Endodermal cell (in vitro differentiated cells): ENCODE results near the gene RIF1. TPM values are rescaled to one million over a fixed set of nuclear protein-coding genes. Genes with fewer than 3 reads are reported as not detected.

ENCODE experiments used
- DNase-seq: peaks from one replicate; pipeline ENCODE4 v3.0.0-alpha.2; 2017
- H3K27ac ChIP-seq: 2 replicates; pipeline ENCODE4 v1.5.1; 2013; ENCODE audit warnings: mild to moderate bottlenecking, low read depth, low read length, moderate library complexity
- H3K27me3 ChIP-seq: 2 replicates; pipeline ENCODE4 v1.6.1; 2013; ENCODE audit warnings: mild to moderate bottlenecking, low read length, moderate library complexity; ENCODE audit not compliant: insufficient read depth, control insufficient read depth, poor library complexity, severe bottlenecking
- H3K36me3 ChIP-seq: 2 replicates; pipeline ENCODE4 v1.7.0; 2013; ENCODE audit warnings: mild to moderate bottlenecking, low read length, moderate library complexity; ENCODE audit not compliant: control insufficient read depth, insufficient read depth
- H3K4me1 ChIP-seq: one replicate; pipeline ENCODE4 v1.7.0; 2013; ENCODE audit warnings: low read length; ENCODE audit not compliant: control insufficient read depth, insufficient read depth
- H3K4me3 ChIP-seq: 2 replicates; pipeline ENCODE4 v1.5.1; 2013; ENCODE audit warnings: mild to moderate bottlenecking, low read length, moderate library complexity
- H3K9ac ChIP-seq: 2 replicates; pipeline ENCODE4 v1.6.1; 2013; ENCODE audit warnings: mild to moderate bottlenecking, low read length, moderate library complexity; ENCODE audit not compliant: poor library complexity, severe bottlenecking; ENCODE audit errors: extremely low read depth
- H3K9me3 ChIP-seq: 2 replicates; pipeline ENCODE4 v1.6.1; 2013; ENCODE audit warnings: mild to moderate bottlenecking, low read length, moderate library complexity; ENCODE audit not compliant: control insufficient read depth
- H3K27ac Mint-ChIP-seq: 2 replicates; pipeline ENCODE4 v1.8.0; 2020; ENCODE audit warnings: mixed read lengths
- H3K27me3 Mint-ChIP-seq: 2 replicates; pipeline ENCODE4 v1.8.0; 2021; ENCODE audit warnings: mild to moderate bottlenecking, mixed read lengths; ENCODE audit not compliant: insufficient read depth
- H3K36me3 Mint-ChIP-seq: 2 replicates; pipeline ENCODE4 v1.8.0; 2020; ENCODE audit warnings: low read depth, mixed read lengths
- H3K4me1 Mint-ChIP-seq: 2 replicates; pipeline ENCODE4 v1.8.0; 2020; ENCODE audit warnings: mixed read lengths
- H3K4me3 Mint-ChIP-seq: 2 replicates; pipeline ENCODE4 v1.8.0; 2020; ENCODE audit warnings: mild to moderate bottlenecking, moderate library complexity, mixed read lengths
- H3K9me3 Mint-ChIP-seq: 2 replicates; pipeline ENCODE4 v1.8.0; 2020; ENCODE audit warnings: mild to moderate bottlenecking, mixed read lengths
- CTCF ChIP-seq: fragments of 200-600 bp; sonication (generic); conservative IDR thresholded peaks from 2 replicates; pipeline ENCODE4 v1.5.0; 2021; ENCODE audit warnings: antibody characterized with exemption, mild to moderate bottlenecking
- WGBS, 2 experiments: methylation state at CpG; one replicate each; pipeline versions ENCODE4 v1.1.5 to v1.1.7; 2013; ENCODE audit warnings: missing lambda C conversion rate in 2 of 2, mixed read lengths in 1 of 2; ENCODE audit not compliant: insufficient coverage in 1 of 2, insufficient read length in 1 of 2; 5-methylcytosine and 5-hydroxymethylcytosine counted together
- total RNA-seq, 2 donors: library from RNA; stranded (reverse); fragmentation: NEBNext Ultra II Directional in 1 of 2; extraction: Animal tissue kit (Norgen Biotek cat#: 25700) in 1 of 2; gene quantifications; 2 replicates in 1 of 2; 3 replicates in 1 of 2; pipeline ENCODE4 v1.2.1, GENCODE V29; 2021

The RIF1 gene
- total RNA-seq, 2 donors from 2014 or later = 64.3 to 66.7 TPM

DNA sequence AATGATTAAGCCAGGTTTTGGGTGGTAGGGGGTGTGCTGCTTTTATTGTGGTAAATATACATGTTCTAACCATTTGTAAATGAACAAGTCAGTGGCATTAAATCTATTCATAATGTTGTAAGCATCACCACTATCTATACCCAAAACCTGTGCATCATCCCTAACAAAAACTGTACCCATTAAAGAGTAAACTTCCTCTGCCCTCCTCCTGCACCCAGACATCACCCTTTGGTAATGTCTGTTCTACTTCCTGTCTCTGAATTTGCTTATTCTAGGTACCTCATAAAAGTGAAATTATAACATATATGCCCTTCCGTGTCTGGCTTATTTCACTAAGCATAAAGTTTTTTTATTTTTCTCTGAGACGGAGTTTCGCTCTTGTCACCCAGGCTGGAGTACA is 14.1 kb downstream of the RIF1 start:
- Mint-ChIP-seq H3K4me3 (no peak overlapping the region), H3K9me3 (no peaks in the 10 kb centered on the region), H3K27me3 (no peaks in the 10 kb centered on the region), H3K36me3 (peaks cover 72% of the 10 kb centered on the region), H3K27ac (no peak overlapping the region), H3K4me1 (no peaks in the 10 kb centered on the region)
- no peak overlapping the region for H3K4me3 ChIP-seq
- H3K36me3 ChIP-seq = peaks cover 84% of the 10 kb centered on the region
- no peak for TF ChIP-seq CTCF
- no peaks in the 10 kb centered on the region for H3K27me3 ChIP-seq
- no peak overlapping the region for H3K27ac ChIP-seq
- H3K4me1 ChIP-seq = no peaks in the 10 kb centered on the region
- 85 to 95% methylated on average over 3 of the region's 3 CpGs for WGBS, 2 experiments
- H3K9ac ChIP-seq = no peak overlapping the region
- H3K9me3 ChIP-seq = no peaks in the 10 kb centered on the region
- no peak for DNase-seq

DNA sequence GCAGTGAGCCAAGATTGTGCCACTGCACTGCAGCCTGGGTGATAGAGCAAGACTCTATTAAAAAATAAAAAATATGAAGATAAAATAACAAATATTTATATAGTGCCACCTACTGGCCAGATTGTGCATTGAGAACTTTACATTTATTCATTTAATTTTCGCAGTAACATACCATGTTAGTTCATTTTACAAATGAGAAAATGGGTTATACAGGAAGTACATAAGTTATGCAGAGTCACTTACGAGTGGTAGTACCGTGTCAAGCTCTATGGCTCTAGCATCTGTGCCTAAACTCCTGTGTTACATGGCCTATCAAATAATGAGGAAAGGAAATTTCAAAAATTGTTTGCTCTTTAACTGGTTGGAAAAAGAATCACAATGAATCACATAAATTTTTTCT is 27.9 kb downstream of the RIF1 start:
- Mint-ChIP-seq H3K9me3 (no peaks in the 10 kb centered on the region), H3K27ac (no peak overlapping the region), H3K4me1 (no peaks in the 10 kb centered on the region), H3K36me3 (peaks cover 74% of the 10 kb centered on the region), H3K4me3 (no peak overlapping the region), H3K27me3 (no peaks in the 10 kb centered on the region)
- no peaks in the 10 kb centered on the region for H3K27me3 ChIP-seq
- TF ChIP-seq CTCF = peak; percentile 83
- H3K9ac ChIP-seq = no peak overlapping the region
- no peak overlapping the region for H3K27ac ChIP-seq
- H3K9me3 ChIP-seq = no peaks in the 10 kb centered on the region
- H3K4me3 ChIP-seq = no peak overlapping the region
- H3K36me3 ChIP-seq = peaks cover 94% of the 10 kb centered on the region
- DNase-seq = no peak
- 99 to 100% methylated on average over 2 to 3 of the region's 3 CpGs for WGBS, 2 experiments
- H3K4me1 ChIP-seq = no peaks in the 10 kb centered on the region

DNA sequence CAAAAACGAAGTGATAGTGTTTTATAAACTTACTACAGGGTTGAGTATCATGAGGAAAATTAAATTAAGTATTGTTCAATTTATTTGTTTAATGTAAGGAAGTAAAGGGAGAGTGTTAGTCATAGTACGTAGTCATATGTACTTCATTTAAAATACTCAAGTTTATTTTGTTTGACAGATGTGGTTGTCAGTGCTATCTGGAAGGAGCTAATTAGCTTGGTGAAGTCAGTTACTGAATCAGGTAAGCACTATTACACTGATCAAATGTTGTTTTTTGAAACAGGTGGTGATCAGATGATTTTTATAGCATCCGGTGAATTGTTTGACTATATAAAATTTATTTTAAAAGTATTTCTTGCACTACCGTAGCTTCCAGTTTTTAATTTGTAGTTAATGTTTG is 28.8 kb downstream of the RIF1 start:
- no peak overlapping the region for H3K4me3 Mint-ChIP-seq
- no peak overlapping the region for H3K27ac Mint-ChIP-seq
- Histone ChIP-seq H3K36me3 (peaks cover 95% of the 10 kb centered on the region), H3K4me1 (no peaks in the 10 kb centered on the region), H3K27ac (no peak overlapping the region), H3K9ac (no peak overlapping the region), H3K27me3 (no peaks in the 10 kb centered on the region), H3K4me3 (no peak overlapping the region), H3K9me3 (no peaks in the 10 kb centered on the region)
- WGBS, 2 experiments = 100% methylated on average over 2 of the region's 4 CpGs; no CpG with 5 or more reads in 1 of the 2 experiments
- DNase-seq = no peak
- no peaks in the 10 kb centered on the region for H3K9me3 Mint-ChIP-seq
- TF ChIP-seq CTCF = no peak
- H3K36me3 Mint-ChIP-seq = peaks cover 74% of the 10 kb centered on the region
- no peaks in the 10 kb centered on the region for H3K27me3 Mint-ChIP-seq
- no peaks in the 10 kb centered on the region for H3K4me1 Mint-ChIP-seq
